Inflammatory macrophage (primary cell): Measurements from ENCODE around the gene OR51V1.
"Not testable (repeated sequence)": the region's sequence is repeated elsewhere in the genome, so short reads cannot be mapped to it uniquely, and the experiment has no call there.

Experiments
- DNase-seq, 2 donors: peaks; one replicate each; pipeline ENCODE4 v3.0.0-alpha.2; 2020 to 2022
- total RNA-seq, 18 experiments: gene quantifications; one replicate each; lab custom pipeline; 2026; ENCODE audit warnings: mixed read lengths in 6 of 18, inconsistent platforms in 2 of 18; lab: John Stamatoyannopoulos, UW

OR51V1 gene, protein sequence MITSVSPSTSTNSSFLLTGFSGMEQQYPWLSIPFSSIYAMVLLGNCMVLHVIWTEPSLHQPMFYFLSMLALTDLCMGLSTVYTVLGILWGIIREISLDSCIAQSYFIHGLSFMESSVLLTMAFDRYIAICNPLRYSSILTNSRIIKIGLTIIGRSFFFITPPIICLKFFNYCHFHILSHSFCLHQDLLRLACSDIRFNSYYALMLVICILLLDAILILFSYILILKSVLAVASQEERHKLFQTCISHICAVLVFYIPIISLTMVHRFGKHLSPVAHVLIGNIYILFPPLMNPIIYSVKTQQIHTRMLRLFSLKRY
- total RNA-seq: 0 to 0.06 (median 0) reads per million in 18 experiments

DNA sequence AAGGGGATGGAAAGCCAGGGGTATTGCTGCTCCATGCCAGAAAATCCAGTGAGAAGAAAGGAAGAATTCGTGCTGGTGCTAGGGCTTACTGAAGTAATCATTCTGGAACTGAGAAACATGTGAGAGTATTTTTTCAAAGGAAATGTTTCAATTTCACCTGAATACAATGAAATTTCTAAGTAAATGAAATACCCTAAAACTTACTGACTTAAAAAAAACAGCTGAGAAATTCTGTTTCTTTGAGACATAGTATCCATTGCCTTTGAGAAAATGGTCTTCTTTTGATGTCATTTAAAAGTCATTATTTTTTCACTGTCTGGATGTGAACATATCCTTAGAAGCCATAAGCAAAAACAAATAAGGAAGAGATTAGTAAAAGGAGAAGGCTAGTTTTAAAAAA lies at the start of gene OR51V1:
TSS of gene OR51V1 (minus strand) at position 101 of the 400 bp plus-strand sequence. CDS start at position 101, 0 bp downstream.
- no peak for DNase-seq

DNA sequence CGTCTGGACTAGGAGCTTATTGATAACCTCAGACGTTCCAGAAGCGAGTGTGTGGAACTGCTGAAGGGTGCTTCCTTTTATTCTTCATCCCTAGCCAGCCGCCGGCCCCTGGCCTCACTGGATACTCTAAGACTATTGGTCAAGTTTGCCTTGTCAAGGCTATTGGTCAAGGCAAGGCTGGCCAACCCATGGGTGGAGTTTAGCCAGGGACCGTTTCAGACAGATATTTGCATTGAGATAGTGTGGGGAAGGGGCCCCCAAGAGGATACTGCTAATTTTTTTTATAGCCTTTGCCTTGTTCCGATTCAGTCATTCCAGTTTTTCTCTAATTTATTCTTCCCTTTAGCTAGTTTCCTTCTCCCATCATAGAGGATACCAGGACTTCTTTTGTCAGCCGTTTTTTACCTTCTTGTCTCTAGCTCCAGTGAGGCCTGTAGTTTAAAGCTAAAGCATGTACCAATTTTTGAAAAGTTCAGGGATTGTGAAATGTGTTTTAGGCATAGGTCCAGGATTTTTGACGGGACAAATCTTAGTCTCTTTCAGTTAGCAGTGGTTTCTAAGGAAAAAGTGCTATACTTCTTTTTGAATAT lies 49.4 kb upstream of the OR51V1 start, which contains the start of gene HBG1:
TSS of gene HBG1 (minus strand) at position 51 of the 590 bp plus-strand sequence. CDS start 53 bp downstream, outside the sequence.
- DNase-seq: not testable (repeated sequence)

DNA sequence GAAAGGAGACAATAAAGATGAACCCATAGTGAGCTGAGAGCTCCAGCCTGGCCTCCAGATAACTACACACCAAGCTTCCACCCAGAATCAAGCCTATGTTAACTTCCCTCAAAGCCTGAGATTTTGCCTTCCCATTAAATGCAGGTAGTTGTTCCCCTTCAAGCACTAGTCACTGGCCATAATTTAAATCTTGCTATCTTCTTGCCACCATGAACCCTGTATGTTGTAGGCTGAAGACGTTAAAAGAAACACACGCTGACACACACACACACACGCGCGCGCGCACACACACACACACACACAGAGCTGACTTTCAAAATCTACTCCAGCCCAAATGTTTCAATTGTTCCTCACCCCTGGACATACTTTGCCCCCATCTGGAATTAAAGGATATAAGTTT lies 48.0 kb upstream of the OR51V1 start:
- not testable (repeated sequence) for DNase-seq

DNA sequence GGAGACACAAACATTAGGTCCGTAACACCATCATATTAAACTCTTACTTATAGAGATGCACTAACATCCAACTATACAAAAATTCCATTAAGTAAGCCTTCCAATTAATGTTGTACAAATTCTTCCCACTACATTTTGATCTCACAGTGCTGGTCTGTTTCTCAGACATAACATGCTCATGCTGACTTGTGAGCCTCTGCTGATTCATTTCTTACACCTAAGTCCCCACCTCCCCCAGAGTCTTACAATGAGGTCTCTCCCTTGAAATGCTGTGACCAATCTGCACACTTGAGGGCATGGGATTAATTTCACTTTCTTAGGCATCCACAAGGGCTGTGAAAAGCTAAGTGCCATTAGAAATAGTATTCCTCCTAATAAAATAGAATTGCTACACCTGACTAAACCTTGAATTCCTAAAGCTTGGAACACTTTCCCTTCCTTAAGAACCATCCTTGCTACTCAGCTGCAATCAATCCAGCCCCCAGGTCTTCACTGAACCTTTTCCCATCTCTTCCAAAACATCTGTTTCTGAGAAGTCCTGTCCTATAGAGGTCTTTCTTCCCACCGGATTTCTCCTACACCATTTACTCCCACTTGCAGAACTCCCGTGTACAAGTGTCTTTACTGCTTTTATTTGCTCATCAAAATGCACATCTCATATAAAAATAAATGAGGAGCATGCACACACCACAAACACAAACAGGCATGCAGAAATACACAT lies 47.1 kb upstream of the OR51V1 start:
- no peak for DNase-seq

DNA sequence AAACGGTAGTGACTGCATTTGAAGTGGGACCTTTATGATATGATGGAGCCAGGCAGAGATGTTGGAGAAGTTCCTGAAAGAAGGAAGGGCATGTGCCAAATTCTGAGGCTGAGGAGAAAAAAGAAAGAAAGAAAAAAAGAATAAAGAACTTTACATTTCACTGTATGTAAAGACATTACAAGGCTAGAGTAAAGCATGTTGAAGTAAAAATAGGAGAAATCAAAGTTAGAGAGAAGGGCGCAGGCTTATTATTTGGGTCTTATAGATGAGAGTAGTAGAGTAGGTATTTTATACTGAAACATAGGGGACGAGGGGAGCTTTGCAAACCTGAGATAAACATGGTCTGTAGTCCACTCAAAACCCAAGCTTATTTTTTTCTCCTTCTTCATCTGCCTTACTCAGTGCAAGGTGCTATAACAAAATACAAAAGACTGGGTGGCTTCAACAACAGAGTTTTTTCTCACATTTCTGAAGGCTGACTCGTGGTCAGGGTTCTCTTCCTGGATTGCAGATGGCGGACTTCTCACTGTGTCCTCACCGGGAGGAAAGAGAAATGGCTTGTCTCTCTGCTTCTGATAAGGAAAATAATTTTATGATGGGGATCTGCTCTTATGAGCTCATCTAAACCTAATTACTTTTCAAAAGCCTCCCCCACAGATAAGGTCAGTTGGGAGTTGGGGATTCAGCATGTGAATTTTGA lies 46.4 kb upstream of the OR51V1 start:
- no peak for DNase-seq

DNA sequence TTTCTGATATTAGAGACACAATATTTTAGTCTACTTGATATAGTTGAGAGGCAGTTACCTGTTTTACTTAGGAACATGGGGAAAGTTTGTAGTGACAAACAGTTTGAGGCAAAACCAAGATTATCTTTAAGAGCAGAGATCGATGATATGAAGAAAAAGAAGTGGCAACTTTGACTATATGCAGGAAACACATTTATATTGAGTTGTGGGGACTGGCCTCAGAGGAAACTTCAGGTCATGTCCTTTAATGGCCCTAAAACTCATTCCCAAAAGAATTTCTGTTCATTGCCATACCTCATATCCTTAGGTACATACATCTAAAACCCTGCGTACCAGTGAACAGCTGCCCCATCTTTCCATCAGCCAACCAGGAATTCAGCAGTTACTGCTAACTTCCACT lies 44.7 kb upstream of the OR51V1 start:
- DNase-seq: no peak

DNA sequence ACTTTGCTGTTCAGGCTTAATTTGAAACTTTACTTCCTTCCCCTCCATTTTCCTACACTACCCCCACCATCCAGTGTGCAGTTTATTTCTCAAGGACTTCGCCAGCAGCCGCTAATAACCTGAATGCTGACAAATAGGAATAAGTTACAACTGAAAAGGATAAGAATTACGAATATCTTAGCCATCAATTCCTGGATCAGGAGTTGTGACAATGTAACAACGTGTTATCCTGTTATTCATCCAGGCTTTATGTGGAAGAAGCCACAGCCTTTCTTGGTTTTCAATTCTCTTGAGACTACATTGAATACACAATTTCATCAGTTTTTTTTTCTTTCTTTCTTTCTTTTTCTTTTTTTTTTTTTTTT lies 43.3 kb upstream of the OR51V1 start:
- DNase-seq: no peak

DNA sequence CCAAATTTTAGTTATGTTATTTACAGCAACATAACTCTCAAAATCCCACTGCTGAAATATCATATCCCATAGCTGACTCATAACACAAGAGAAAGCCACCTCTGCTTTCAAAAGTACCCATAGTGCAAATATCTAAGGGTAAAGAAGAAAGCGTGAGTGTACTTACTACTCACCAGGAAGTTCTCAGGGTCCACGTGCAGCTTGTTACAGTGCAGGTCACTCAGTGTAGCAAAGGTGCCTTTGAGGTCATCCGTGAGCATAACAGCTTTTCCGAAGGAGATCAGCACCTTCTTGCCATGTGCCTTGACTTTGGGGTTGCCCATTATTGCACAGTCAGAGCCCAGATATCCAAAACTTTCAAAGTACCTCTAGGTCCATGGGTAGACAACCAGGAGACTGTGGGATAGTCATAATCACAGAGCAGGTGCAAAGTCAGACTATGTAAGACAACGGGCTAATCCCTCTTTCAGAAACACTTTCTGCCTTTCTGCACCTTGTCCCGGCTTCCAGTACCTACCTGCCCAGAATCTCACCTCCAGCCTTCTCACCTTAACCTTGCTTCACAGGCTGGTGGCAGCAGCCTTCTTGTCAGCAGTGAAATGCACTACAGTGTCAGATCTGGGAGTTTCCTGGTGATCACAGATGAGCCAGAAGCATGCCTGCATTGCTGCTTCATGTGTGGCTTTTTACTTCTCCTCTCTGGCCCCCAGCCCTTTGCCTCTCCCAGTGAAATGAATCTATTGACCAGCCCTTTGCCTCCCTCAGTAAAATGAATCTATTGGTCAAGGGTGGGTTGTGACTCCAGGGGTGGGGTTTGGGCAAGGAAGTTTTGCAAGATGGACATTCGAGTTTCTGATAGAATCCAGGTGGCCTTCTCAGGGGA lies 42.7 kb upstream of the OR51V1 start:
- DNase-seq: no peak

DNA sequence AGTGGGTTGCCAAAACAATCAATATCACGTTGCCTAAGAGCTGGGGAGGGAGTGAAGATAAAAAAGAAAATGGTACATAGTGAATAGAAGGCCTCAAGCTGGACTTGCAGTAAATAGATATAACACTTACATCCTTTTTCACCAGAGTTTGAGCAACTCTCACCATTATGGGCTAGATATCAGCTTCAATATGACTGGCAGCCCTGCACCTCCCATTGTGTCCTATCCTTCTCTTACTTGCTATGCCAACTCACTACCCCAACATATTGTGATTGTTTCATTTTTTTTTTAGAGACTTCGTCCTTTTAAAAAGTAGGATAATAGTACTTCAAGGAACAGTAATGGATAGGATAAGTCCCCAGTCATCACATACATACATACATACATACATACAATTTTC lies 41.7 kb upstream of the OR51V1 start:
- no peak for DNase-seq

DNA sequence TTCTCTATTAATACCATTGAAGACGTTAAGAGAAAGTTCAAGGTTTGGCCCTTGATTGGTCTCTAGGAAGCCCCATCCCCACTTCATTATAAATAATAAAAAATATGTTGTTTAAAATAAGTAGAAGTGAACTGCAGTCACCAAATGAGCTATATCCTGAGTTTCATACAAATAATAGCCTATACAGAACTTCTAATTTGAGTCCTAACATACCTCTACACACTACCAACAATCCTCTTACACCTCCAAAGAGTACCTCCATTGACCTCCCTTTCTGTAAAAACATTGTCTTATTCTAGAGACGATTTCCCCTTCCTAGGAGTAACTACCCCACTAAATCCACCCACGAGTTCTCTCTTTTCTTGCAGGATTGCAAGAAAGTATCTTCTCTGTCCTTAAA lies 41.0 kb upstream of the OR51V1 start:
- DNase-seq: no peak

DNA sequence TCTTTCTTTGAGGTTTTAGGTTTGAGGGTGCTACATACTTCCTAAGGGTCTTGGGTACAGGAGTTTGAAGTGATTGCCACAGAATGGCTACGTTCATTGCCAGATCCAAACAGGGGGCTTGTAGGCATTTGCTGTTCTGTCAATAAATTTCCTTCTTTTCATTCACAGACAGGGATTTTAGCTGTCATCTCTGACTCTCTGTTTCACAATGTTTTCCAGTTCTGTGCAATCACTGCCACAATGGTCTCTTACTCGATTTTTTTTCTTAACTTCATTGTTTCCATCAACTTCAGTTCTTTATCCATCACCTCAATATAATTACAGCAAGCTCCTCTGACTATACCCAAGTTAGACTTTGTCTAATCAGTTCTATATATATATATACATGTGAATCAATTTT lies 40.0 kb upstream of the OR51V1 start:
- no peak for DNase-seq

DNA sequence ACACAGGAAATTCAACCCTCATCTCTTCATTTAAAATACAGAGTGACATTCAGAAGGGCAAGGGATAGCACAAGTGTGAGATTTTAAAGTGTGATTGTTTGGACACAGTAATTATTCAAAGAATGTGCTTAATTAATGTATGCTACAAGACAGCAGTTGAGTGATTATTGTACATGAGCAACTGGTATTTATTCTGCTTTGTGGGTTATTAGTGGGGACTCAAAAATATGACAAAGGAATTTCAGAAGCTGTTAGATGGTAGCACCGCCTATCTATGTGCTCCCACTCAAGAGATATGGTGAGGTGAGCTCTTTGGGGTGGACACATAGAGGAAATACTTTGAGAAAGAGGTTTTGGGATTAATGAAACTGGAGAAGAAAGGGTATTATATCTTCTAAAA lies 39.6 kb upstream of the OR51V1 start:
- DNase-seq: no peak

DNA sequence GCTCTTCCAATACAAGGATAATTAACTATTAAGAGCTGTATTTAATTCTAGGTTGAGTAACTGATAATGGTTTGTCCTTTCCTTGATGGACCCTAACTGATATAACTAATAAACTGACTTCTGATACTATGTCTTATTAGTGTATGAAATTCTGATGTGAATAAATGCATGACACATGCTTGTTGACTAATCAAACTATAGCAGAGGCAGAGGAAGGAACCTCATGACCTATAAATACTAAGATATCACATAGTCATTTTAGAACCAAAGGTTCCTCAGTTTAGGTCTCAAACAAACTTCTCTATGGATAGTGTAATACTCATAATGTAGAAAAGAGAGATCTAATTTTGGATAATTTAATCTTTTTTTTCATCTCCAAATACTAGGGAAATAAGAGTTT lies 38.6 kb upstream of the OR51V1 start:
- peak; percentile 8 to 9 for DNase-seq

DNA sequence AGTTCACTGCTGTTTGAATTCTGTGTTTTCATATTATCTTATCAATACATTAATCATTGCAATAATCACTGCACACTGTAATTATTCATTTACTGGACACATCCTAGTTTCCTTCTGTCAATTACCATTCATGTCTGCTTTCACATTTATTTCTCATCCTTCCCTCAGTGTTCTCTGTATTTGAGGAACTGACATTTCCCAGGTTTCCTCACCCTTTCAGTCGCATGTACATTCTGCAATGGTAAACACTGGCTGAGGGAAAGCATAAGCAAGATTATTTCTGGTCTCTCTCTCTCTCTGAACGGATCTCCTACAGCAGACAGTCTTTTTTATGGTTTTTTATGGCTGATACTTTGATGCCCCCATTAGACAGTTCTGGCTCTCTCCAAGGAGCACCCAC lies 38.0 kb upstream of the OR51V1 start:
- DNase-seq: peak; percentile 4 to 29

DNA sequence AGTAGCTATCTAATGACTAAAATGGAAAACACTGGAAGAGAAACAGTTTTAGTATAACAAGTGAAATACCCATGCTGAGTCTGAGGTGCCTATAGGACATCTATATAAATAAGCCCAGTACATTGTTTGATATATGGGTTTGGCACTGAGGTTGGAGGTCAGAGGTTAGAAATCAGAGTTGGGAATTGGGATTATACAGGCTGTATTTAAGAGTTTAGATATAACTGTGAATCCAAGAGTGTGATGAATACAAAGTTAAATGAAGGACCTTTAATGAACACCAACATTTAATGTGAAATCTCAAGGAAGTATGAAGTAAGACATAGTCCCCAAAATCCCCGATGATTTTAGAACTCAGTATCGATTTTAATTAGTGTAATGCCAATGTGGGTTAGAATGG lies 36.9 kb upstream of the OR51V1 start:
- no peak for DNase-seq

DNA sequence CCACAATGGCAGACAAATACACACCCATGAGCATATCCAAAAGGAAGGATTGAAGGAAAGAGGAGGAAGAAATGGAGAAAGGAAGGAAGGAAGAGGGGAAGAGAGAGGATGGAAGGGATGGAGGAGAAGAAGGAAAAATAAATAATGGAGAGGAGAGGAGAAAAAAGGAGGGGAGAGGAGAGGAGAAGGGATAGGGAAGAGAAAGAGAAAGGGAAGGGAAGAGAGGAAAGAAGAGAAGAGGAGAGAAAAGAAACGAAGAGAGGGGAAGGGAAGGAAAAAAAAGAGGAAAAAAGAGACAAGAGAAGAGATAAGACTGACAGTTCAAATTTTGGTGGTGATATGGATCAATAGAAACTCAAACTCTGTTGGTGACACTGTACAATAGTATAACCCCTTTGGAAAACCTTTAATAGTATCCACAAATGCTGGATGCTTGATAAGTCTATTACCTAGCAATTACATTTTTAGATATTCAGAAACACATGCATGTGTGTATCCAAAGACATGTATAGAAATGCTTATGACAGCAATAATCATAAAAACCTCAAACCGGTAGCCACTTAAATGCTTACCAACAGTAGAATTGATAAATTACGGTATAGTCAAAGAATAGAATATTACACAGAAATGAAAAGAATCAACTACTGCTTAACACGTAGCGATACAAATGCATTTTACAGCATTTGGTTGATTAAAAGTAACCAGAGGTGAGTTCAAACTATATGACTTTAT lies 35.0 kb upstream of the OR51V1 start:
- no peak for DNase-seq

DNA sequence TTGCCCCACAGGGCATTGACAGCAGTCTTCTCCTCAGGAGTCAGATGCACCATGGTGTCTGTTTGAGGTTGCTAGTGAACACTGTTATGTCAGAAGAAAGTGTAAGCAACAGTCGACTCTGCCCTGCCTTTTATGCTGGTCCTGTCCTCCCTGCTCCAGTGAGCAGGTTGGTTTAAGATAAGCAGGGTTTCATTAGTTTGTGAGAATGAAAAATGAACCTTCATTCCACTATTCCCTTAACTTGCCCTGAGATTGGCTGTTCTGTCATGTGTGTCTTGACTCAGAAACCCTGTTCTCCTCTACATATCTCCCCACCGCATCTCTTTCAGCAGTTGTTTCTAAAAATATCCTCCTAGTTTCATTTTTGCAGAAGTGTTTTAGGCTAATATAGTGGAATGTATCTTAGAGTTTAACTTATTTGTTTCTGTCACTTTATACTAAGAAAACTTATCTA lies 33.9 kb upstream of the OR51V1 start, which contains the start of gene HBD:
TSS of gene HBD (minus strand) at position 103 of the 454 bp plus-strand sequence. CDS start at position 53, 50 bp downstream.
- peak in 1 of 2 donors; percentile 9 for DNase-seq

DNA sequence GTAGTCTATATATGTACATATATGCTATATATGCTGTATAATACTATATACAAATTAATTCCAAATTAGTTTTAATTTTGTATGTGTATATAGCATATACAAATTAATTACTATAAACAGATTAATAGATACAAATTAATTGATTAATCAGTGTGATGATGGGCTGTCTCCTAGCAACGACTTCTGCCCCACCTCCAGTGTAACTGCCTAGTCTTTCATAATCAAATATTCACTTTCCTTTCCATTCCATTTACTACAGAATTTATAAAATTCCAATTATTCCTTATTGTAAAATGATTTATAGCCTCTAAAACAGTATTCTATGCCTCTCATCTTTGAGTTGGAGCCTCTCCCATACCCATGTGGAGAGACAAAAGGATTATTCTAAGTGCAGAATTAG lies 32.8 kb upstream of the OR51V1 start:
- DNase-seq: no peak

DNA sequence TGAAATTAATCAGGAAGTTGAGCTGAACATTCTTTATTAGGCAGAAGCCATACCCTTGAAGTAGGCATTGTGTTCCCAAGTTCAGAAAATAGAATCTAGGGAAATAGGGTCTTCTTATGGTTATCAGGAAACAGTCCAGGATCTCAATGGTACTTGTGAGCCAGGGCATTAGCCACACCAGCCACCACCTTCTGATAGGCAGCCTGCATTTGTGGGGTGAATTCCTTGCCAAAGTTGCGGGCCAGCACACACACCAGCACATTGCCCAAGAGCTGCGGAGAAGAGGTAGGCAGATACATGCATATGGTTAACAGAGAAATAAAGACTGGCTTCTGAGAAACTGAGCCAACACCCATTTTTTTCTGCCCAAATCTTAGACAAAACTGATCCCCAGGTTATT lies 32.3 kb upstream of the OR51V1 start:
- no peak for DNase-seq

DNA sequence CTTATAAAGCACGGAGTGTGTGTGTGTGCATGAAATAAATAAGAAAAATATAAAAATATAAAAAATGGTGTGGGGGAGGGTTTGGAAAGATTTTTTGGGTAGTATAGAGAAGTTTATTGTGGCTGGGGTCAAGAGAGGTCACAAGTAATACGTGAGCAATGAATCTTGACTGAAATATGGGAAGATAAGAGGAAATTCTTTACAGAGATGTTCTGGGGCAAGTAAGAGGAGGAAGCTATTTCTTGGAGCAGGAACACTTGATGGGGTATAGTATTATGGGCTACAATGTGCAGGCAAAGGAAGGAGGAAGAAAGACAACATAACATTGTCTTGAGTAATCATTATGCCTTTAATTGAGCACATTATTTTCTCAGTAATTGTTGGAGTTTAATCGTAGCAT lies 31.7 kb upstream of the OR51V1 start:
- peak in 1 of 2 donors; percentile 9 for DNase-seq

DNA sequence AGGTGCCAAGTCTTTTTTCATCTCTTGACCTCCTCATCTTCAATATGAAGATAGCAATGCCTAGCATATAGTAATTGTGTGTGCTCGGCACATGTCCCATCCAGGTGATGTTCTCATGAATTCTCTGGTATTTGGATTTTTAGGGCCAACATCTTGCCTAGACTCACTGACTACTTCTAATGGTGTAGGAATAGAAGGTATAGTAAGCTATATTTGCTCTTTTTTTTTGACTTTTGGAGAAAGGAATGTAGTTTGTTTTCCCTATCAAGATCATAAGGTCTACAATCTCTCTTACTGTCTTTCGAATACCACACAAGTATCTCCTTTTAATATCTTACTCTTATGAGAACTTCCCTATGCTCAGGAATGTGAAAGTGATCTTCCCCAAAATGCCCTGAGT lies 30.6 kb upstream of the OR51V1 start:
- no peak for DNase-seq
